K562 (cell line): ENCODE results near the gene TMOD3. TPM values are rescaled to one million over a fixed set of nuclear protein-coding genes. Genes with fewer than 3 reads are reported as not detected.
A peak's percentile ranks its signal among the peaks of the same experiment; 100 is the strongest.

Source experiments
- BRD4 ChIP-seq: fragments of 200-600 bp; sonication (generic); IDR thresholded peaks from 2 replicates; pipeline ENCODE4 v1.6.1; 2017; ENCODE audit warnings: inconsistent platforms
- FOXA3 ChIP-seq, 2 experiments: fragments of 450-650 bp in 1 of 2; sonication (generic) in 1 of 2; formaldehyde crosslinking; IDR thresholded peaks in 1 of 2; conservative IDR thresholded peaks in 1 of 2; 2 replicates each; pipeline versions ENCODE4 v1.4.0 to v1.8.0; 2020 to 2022; ENCODE audit warnings: mild to moderate bottlenecking in 2 of 2, missing genetic modification reagents in 1 of 2
- FOXK1 ChIP-seq: sonication (generic); formaldehyde crosslinking; IDR thresholded peaks from 2 replicates; pipeline ENCODE4 v1.8.0; 2022; ENCODE audit warnings: missing genetic modification reagents, mild to moderate bottlenecking, borderline replicate concordance
- ID3 ChIP-seq, 2 experiments: fragments of 250-450 bp in 1 of 2; fragments of 450-650 bp in 1 of 2; sonication (Bioruptor Pico) in 1 of 2; IDR thresholded peaks; 2 replicates each; pipeline versions ENCODE4 v1.6.1 to v1.8.0; 2016 to 2021; ENCODE audit warnings: mild to moderate bottlenecking in 2 of 2, moderate library complexity in 2 of 2, missing compliant biosample characterization in 1 of 2, missing genetic modification characterization in 1 of 2
- NBN ChIP-seq: fragments of 450-650 bp; IDR thresholded peaks from 2 replicates; pipeline ENCODE4 v1.6.1; 2016; ENCODE audit warnings: low read depth, mild to moderate bottlenecking
- NR1H2 ChIP-seq: sonication (generic); formaldehyde crosslinking; IDR thresholded peaks from 2 replicates; pipeline ENCODE4 v1.4.0; 2020; ENCODE audit warnings: mild to moderate bottlenecking, missing genetic modification reagents
- NUFIP1 ChIP-seq: fragments of 450-650 bp; IDR thresholded peaks from 2 replicates; pipeline ENCODE4 v1.6.1; 2018; ENCODE audit not compliant: partially characterized antibody
- TSC22D4 ChIP-seq: fragments of 450-650 bp; IDR thresholded peaks from 2 replicates; pipeline ENCODE4 v1.6.1; 2016; ENCODE audit warnings: missing genetic modification characterization, missing biosample characterization, control low read depth
- ZFX ChIP-seq: sonication (generic); formaldehyde crosslinking; IDR thresholded peaks from 2 replicates; pipeline ENCODE4 v1.8.0; 2022; ENCODE audit warnings: mild to moderate bottlenecking, missing genetic modification reagents, moderate library complexity
- ZNF184 ChIP-seq: sonication (generic); formaldehyde crosslinking; IDR thresholded peaks from 2 replicates; pipeline ENCODE4 v1.5.0; 2020; ENCODE audit warnings: missing genetic modification reagents
- ZNF41 ChIP-seq: fragments of 250-450 bp; sonication (Bioruptor Pico); conservative IDR thresholded peaks from 2 replicates; pipeline ENCODE4 v1.4.0; 2020; ENCODE audit warnings: mild to moderate bottlenecking
- ZNF668 ChIP-seq: fragments of 250-450 bp; sonication (Bioruptor Pico); IDR thresholded peaks from 2 replicates; pipeline ENCODE4 v1.8.0; 2022; ENCODE audit warnings: mild to moderate bottlenecking, inconsistent platforms
- polyA plus RNA-seq, 8 experiments: library from polyadenylated mRNA; depleted of rRNA in 4 of 8; stranded (reverse) in 5 of 8; unstranded in 3 of 8; fragments of >200 nt; fragmentation: Nextera tagmentation in 2 of 8; fragmentation: Illumina TruSeq in 1 of 8; extraction: Ambion mirVana in 2 of 8; extraction: Trizol in 1 of 8; gene quantifications; 2 replicates each; pipeline versions ENCODE4 v1.2.1 to v1.2.3, GENCODE V29; 2011 to 2014; ENCODE audit warnings: inconsistent platforms in 1 of 8, missing spikeins in 1 of 8
- total RNA-seq, 7 experiments: library from RNA; depleted of rRNA in 6 of 7; stranded (reverse); fragments of >200 nt in 6 of 7; fragmentation: Illumina TruSeq in 2 of 7; extraction: Trizol in 2 of 7; gene quantifications; 2 replicates each; pipeline versions ENCODE4 v1.2.1 to v1.2.3, GENCODE V29; 2011 to 2021; ENCODE audit warnings: low replicate concordance in 1 of 7
- TF ChIP-seq, protein P1 (sequence below): fragments of 200-800 bp; sonication (Bioruptor generic); IDR thresholded peaks from 2 replicates; pipeline ENCODE4 v1.6.1; 2016; ENCODE audit warnings: missing genetic modification characterization, missing compliant biosample characterization
- TF ChIP-seq, protein P2 (sequence below): sonication (generic); formaldehyde crosslinking; IDR thresholded peaks from 2 replicates; pipeline ENCODE4 v1.8.1; 2023; ENCODE audit warnings: missing genetic modification reagents, mild to moderate bottlenecking, borderline replicate concordance
- TF ChIP-seq, protein P3 (sequence below), 2 experiments: fragments of 450-650 bp in 1 of 2; sonication (generic) in 1 of 2; formaldehyde crosslinking; conservative IDR thresholded peaks; 2 replicates each; pipeline versions ENCODE4 v1.4.0 to v1.8.1; 2020 to 2022; ENCODE audit warnings: mild to moderate bottlenecking in 1 of 2, missing genetic modification reagents in 1 of 2

The TMOD3 gene
- total and polyA plus RNA-seq, 9 of the 15 experiments (the other 6 are each of a cell fraction or from before 2014, with no cell fraction given): 6.8 to 45.0 (median 30.9) TPM

DNA sequence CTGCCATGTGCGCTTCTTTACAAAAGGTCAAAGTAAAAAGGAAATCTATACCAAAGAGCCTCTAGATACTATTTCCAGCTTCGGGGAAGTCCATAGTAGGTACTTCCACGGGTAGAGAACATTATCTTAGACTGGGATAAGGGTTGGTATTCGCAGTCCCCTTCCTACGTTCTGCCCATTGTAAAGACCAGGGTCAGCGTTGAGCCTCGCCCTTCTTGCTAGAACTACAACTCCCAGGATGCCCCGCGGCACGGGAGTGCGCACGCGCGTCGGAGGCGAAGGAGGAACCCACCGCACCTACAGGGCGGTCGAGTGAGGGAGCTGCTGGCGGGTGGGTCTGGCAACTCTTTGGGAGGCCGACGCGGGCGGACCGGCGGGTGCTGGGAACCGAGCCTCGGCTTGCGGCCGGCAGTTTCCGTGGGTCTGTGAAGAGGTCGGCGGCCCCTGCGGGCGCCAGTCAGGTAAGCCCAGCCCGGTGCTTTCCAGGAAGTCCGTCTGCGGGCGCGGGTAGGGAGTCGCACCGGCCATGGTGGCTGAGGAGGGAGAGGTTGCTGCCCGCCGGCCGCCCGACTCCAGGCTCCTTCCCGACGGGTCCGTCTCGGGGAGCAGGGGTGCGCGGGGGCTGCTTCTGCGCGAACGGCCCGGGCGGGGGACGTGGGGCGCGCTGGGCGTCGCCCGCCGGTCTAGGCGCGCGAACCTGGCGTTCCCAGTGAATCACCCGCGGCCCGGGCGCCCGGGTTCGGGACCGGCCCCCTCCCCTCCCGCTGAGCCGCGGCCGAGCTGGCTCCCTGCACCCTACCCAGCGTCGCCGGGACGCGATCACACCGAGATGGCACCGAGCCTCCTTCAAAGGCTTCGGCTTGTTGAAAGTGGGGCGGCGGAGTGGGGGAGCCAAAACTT, at the start of gene TMOD3 (continued):
- TF ChIP-seq, protein P1, sequence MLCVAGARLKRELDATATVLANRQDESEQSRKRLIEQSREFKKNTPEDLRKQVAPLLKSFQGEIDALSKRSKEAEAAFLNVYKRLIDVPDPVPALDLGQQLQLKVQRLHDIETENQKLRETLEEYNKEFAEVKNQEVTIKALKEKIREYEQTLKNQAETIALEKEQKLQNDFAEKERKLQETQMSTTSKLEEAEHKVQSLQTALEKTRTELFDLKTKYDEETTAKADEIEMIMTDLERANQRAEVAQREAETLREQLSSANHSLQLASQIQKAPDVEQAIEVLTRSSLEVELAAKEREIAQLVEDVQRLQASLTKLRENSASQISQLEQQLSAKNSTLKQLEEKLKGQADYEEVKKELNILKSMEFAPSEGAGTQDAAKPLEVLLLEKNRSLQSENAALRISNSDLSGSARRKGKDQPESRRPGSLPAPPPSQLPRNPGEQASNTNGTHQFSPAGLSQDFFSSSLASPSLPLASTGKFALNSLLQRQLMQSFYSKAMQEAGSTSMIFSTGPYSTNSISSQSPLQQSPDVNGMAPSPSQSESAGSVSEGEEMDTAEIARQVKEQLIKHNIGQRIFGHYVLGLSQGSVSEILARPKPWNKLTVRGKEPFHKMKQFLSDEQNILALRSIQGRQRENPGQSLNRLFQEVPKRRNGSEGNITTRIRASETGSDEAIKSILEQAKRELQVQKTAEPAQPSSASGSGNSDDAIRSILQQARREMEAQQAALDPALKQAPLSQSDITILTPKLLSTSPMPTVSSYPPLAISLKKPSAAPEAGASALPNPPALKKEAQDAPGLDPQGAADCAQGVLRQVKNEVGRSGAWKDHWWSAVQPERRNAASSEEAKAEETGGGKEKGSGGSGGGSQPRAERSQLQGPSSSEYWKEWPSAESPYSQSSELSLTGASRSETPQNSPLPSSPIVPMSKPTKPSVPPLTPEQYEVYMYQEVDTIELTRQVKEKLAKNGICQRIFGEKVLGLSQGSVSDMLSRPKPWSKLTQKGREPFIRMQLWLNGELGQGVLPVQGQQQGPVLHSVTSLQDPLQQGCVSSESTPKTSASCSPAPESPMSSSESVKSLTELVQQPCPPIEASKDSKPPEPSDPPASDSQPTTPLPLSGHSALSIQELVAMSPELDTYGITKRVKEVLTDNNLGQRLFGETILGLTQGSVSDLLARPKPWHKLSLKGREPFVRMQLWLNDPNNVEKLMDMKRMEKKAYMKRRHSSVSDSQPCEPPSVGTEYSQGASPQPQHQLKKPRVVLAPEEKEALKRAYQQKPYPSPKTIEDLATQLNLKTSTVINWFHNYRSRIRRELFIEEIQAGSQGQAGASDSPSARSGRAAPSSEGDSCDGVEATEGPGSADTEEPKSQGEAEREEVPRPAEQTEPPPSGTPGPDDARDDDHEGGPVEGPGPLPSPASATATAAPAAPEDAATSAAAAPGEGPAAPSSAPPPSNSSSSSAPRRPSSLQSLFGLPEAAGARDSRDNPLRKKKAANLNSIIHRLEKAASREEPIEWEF (CRISPR knock-in tag): no peak
- TF ChIP-seq NUFIP1: no peak
- peak; percentile 76 for TF ChIP-seq ZFX (CRISPR knock-in tag)
- TF ChIP-seq BRD4: no peak
- TF ChIP-seq, protein P2, sequence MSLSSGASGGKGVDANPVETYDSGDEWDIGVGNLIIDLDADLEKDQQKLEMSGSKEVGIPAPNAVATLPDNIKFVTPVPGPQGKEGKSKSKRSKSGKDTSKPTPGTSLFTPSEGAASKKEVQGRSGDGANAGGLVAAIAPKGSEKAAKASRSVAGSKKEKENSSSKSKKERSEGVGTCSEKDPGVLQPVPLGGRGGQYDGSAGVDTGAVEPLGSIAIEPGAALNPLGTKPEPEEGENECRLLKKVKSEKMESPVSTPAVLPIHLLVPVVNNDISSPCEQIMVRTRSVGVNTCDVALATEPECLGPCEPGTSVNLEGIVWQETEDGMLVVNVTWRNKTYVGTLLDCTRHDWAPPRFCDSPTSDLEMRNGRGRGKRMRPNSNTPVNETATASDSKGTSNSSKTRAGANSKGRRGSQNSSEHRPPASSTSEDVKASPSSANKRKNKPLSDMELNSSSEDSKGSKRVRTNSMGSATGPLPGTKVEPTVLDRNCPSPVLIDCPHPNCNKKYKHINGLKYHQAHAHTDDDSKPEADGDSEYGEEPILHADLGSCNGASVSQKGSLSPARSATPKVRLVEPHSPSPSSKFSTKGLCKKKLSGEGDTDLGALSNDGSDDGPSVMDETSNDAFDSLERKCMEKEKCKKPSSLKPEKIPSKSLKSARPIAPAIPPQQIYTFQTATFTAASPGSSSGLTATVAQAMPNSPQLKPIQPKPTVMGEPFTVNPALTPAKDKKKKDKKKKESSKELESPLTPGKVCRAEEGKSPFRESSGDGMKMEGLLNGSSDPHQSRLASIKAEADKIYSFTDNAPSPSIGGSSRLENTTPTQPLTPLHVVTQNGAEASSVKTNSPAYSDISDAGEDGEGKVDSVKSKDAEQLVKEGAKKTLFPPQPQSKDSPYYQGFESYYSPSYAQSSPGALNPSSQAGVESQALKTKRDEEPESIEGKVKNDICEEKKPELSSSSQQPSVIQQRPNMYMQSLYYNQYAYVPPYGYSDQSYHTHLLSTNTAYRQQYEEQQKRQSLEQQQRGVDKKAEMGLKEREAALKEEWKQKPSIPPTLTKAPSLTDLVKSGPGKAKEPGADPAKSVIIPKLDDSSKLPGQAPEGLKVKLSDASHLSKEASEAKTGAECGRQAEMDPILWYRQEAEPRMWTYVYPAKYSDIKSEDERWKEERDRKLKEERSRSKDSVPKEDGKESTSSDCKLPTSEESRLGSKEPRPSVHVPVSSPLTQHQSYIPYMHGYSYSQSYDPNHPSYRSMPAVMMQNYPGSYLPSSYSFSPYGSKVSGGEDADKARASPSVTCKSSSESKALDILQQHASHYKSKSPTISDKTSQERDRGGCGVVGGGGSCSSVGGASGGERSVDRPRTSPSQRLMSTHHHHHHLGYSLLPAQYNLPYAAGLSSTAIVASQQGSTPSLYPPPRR (CRISPR knock-in tag): no peak
- no peak for TF ChIP-seq FOXK1
- no peak for TF ChIP-seq ID3 (CRISPR knock-in tag; IDR thresholded peaks at IDR 0.05)
- no peak for TF ChIP-seq ID3 (tag; IDR thresholded peaks at IDR 0.05)
- no peak for TF ChIP-seq FOXA3 (CRISPR knock-in tag; conservative IDR thresholded peaks at IDR 0.05 in 1 of 2, IDR thresholded peaks at IDR 0.05 in 1 of 2)
- TF ChIP-seq, protein P3, sequence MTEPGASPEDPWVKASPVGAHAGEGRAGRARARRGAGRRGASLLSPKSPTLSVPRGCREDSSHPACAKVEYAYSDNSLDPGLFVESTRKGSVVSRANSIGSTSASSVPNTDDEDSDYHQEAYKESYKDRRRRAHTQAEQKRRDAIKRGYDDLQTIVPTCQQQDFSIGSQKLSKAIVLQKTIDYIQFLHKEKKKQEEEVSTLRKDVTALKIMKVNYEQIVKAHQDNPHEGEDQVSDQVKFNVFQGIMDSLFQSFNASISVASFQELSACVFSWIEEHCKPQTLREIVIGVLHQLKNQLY (CRISPR knock-in tag; conservative IDR thresholded peaks at IDR 0.05): no peak
- no peak for TF ChIP-seq ZNF668 (CRISPR knock-in tag)
- TF ChIP-seq ZNF41: no peak
- no peak for TF ChIP-seq TSC22D4 (tag)
- no peak for TF ChIP-seq NBN
- no peak for TF ChIP-seq ZNF184 (CRISPR knock-in tag)
- TF ChIP-seq NR1H2: no peak
